Ovary (tissue), 9 donors: Measurements from ENCODE around the gene RBM42. TPM values are rescaled to one million over a fixed set of nuclear protein-coding genes. Genes with fewer than 3 reads are reported as not detected.

Experiments
- DNase-seq, 5 donors: peaks; one replicate each; pipeline ENCODE4 v3.0.0-alpha.2; 2019 to 2020
- H3K27ac ChIP-seq, 2 donors: fragments of 200-600 bp; one replicate each; pipeline versions ENCODE4 v1.5.1 to v1.8.0; 2019 to 2022
- H3K27me3 ChIP-seq: fragments of 200-600 bp; one replicate; pipeline ENCODE4 v1.8.0; 2022
- H3K36me3 ChIP-seq: fragments of 200-600 bp; sonication (generic); one replicate; pipeline ENCODE4 v1.5.1; 2019
- H3K4me1 ChIP-seq: one replicate; pipeline ENCODE4 v1.8.1; 2013; ENCODE audit warnings: mild to moderate bottlenecking, moderate library complexity; ENCODE audit not compliant: insufficient read depth
- H3K4me3 ChIP-seq: fragments of 200-600 bp; sonication (generic); one replicate; pipeline ENCODE4 v1.5.1; 2017
- H3K9me3 ChIP-seq, 2 donors: fragments of 200-600 bp in 1 of 2; sonication (generic) in 1 of 2; one replicate each; pipeline versions ENCODE4 v1.5.1 to v1.8.1; 2013 to 2019; ENCODE audit warnings: mild to moderate bottlenecking in 1 of 2, moderate library complexity in 1 of 2
- CTCF ChIP-seq, 3 donors: fragments of 450-650 bp in 2 of 3; fragments of 200-600 bp in 1 of 3; IDR thresholded peaks; one replicate each; pipeline versions ENCODE4 v1.5.1 to v1.8.0; 2016 to 2022; ENCODE audit warnings: antibody characterized with exemption in 3 of 3, mild to moderate bottlenecking in 1 of 3
- EP300 ChIP-seq: sonication (generic); formaldehyde crosslinking; IDR thresholded peaks from one replicate; pipeline ENCODE4 v1.6.1; 2017; ENCODE audit warnings: antibody characterized with exemption
- POLR2A ChIP-seq: fragments of 450-650 bp; IDR thresholded peaks from one replicate; pipeline ENCODE4 v1.6.1; 2017; ENCODE audit warnings: antibody characterized with exemption, mild to moderate bottlenecking, moderate library complexity
- WGBS, 3 donors: extraction: QIAGEN DNeasy Blood & Tissue Kit in 1 of 3; methylation state at CpG; one replicate each; pipeline versions ENCODE4 v1.1.5 to v1.1.7; 2013 to 2017; 5-methylcytosine and 5-hydroxymethylcytosine counted together
- intact Hi-C, 4 donors: fragments of 100-400 bp; cut with DNase I; formaldehyde crosslinking; loops; one replicate each; pipeline versions ENCODE4 v1.11.0 to v1.15.1; 2022 to 2023
- polyA plus RNA-seq, 2 donors: library from polyadenylated mRNA; stranded (reverse); fragments of 200-250 nt in 1 of 2; fragments of 350-450 nt in 1 of 2; fragmentation: Illumina TruSeq in 1 of 2; extraction: RNeasy Lipid Tissue Mini Kit (QIAGEN cat#74804) in 1 of 2; gene quantifications; one replicate each; pipeline ENCODE4 v1.2.3, GENCODE V29; 2013 to 2014
- total RNA-seq, 7 donors: library from RNA; depleted of rRNA in 2 of 7; stranded (reverse); fragments of >200 nt in 2 of 7; fragmentation: NEBNext Ultra II Directional in 3 of 7; extraction: Animal tissue kit (Norgen Biotek cat#: 25700) in 3 of 7; gene quantifications; one replicate each; pipeline versions ENCODE4 v1.1.0 to v1.2.4, GENCODE V29; 2016 to 2023
- donor health status: DM: no; HTN: no; CAD: no; lungs with moderate emphysema.
- donor health status: DM: no; HTN: no; CAD: no.
- donor health status: Bipolar disorder and iron deficiency.
- donor health status: DM: yes; HTN: yes; CAD: no.
- donor health status: DM: no; HTN: no; CAD: no.
- donor health status: DM: yes; HTN: yes; CAD: no.

Gene RBM42
- total and polyA plus RNA-seq, 9 donors: 6.1 to 90.4 (median 75.3) TPM

GRCh38 chr19:35655600-35655999, 26.8 kb downstream of the RBM42 start:
- no peaks in the 10 kb centered on the region for H3K9me3 ChIP-seq
- intact Hi-C loops: no loop called here
- 79 to 93% (median 93%) methylated on average over 4 of the region's 4 CpGs for WGBS, 3 donors
- no peaks in the 10 kb centered on the region for H3K27me3 ChIP-seq
- no peak for TF ChIP-seq CTCF (IDR thresholded peaks at IDR 0.05)
- TF ChIP-seq EP300: no peak
- TF ChIP-seq POLR2A: no peak
- no peaks in the 10 kb centered on the region for H3K4me1 ChIP-seq
- no peaks in the 10 kb centered on the region for H3K36me3 ChIP-seq
- H3K4me3 ChIP-seq: no peak overlapping the region
- DNase-seq: no peak
- no peak overlapping the region for H3K27ac ChIP-seq

- H3K4me3 ChIP-seq: no peak overlapping the region
- no peak overlapping the region for H3K27ac ChIP-seq
- WGBS, 3 donors: 93 to 99% (median 95%) methylated on average over 6 of the region's 6 CpGs
- no peaks in the 10 kb centered on the region for H3K36me3 ChIP-seq
- no peak for DNase-seq
- no peaks in the 10 kb centered on the region for H3K27me3 ChIP-seq
- TF ChIP-seq CTCF (IDR thresholded peaks at IDR 0.05) (no peak), POLR2A (no peak), EP300 (no peak)
- no peaks in the 10 kb centered on the region for H3K9me3 ChIP-seq
- no peaks in the 10 kb centered on the region for H3K4me1 ChIP-seq
- intact Hi-C loops: no loop called here
These were observed 27.9 kb downstream of the RBM42 start for GRCh38 chr19:35656700-35657099.

GRCh38 chr19:35657904-35658700, 29.3 kb downstream of the RBM42 start:
- no peak for DNase-seq
- TF ChIP-seq EP300 (no peak), CTCF (IDR thresholded peaks at IDR 0.05) (no peak), POLR2A (no peak)
- H3K27me3 ChIP-seq: no peaks in the 10 kb centered on the region
- no peak overlapping the region for H3K27ac ChIP-seq
- intact Hi-C loops: no loop called here
- 85 to 88% (median 86%) methylated on average over 15 of the region's 15 CpGs for WGBS, 3 donors
- no peaks in the 10 kb centered on the region for H3K9me3 ChIP-seq
- H3K4me3 ChIP-seq: no peak overlapping the region
- H3K36me3 ChIP-seq: no peaks in the 10 kb centered on the region
- H3K4me1 ChIP-seq: no peaks in the 10 kb centered on the region

GRCh38 chr19:35661995-35662340, 33.1 kb downstream of the RBM42 start:
- no peaks in the 10 kb centered on the region for H3K27me3 ChIP-seq
- no peak overlapping the region for H3K4me3 ChIP-seq

More at GRCh38 chr19:35661995-35662340, 33.1 kb downstream of the RBM42 start:
- Histone ChIP-seq H3K36me3 (no peaks in the 10 kb centered on the region), H3K9me3 (no peaks in the 10 kb centered on the region), H3K27ac (no peak overlapping the region), H3K4me1 (no peaks in the 10 kb centered on the region)
- intact Hi-C loops: no loop called here
- no peak for DNase-seq
- TF ChIP-seq CTCF (IDR thresholded peaks at IDR 0.05): no peak
- no peak for TF ChIP-seq POLR2A
- no peak for TF ChIP-seq EP300
- WGBS, 3 donors: 96% methylated on average over 6 of the region's 6 CpGs
